GM18508 (cell line): ENCODE measurements around the gene RAI14.
"Not testable (repeated sequence)": the region's sequence is repeated elsewhere in the genome, so short reads cannot be mapped to it uniquely, and the experiment has no call there.

Source experiments
- ATAC-seq: cut with Tn5 transposase; IDR thresholded peaks from one replicate; pipeline ENCODE4 v1.9.1; 2021; ENCODE audit warnings: moderate number of reproducible peaks; ENCODE audit not compliant: insufficient read depth, unreplicated experiment

The RAI14 gene

GRCh38 chr5:34719029-34719428 is 62.9 kb downstream of the RAI14 start:
- ATAC-seq = no peak

- ATAC-seq = no peak
Measured at GRCh38 chr5:34721327-34721726, 65.2 kb downstream of the RAI14 start.

GRCh38 chr5:34722183-34722582 is 66.1 kb downstream of the RAI14 start:
- no peak for ATAC-seq

- ATAC-seq = no peak
Measured at GRCh38 chr5:34724741-34725140, 68.6 kb downstream of the RAI14 start.

GRCh38 chr5:34727166-34727749 is 71.1 kb downstream of the RAI14 start:
- ATAC-seq = not testable (repeated sequence)

- no peak for ATAC-seq
Measured at GRCh38 chr5:34728236-34728635, 72.1 kb downstream of the RAI14 start.

GRCh38 chr5:34731435-34732232 is 75.5 kb downstream of the RAI14 start:
- no peak for ATAC-seq

- no peak for ATAC-seq
Measured at GRCh38 chr5:34734326-34734725, 78.2 kb downstream of the RAI14 start.

- no peak for ATAC-seq
Measured at GRCh38 chr5:34735491-34736426, 79.6 kb downstream of the RAI14 start.

GRCh38 chr5:34736445-34737115 is 80.5 kb downstream of the RAI14 start:
- ATAC-seq = no peak

GRCh38 chr5:34737731-34738130 is 81.6 kb downstream of the RAI14 start:
- ATAC-seq = no peak

- ATAC-seq = no peak
Measured at GRCh38 chr5:34738381-34738780, 82.3 kb downstream of the RAI14 start.

GRCh38 chr5:34740389-34740806 is 84.3 kb downstream of the RAI14 start:
- ATAC-seq = no peak

GRCh38 chr5:34742061-34742460 is 85.9 kb downstream of the RAI14 start:
- no peak for ATAC-seq

- no peak for ATAC-seq
Measured at GRCh38 chr5:34743878-34744277, 87.8 kb downstream of the RAI14 start.

GRCh38 chr5:34748431-34748830 is 92.3 kb downstream of the RAI14 start:
- no peak for ATAC-seq

- ATAC-seq = no peak
Measured at GRCh38 chr5:34749431-34749873, 93.3 kb downstream of the RAI14 start.

GRCh38 chr5:34750206-34750605 is 94.1 kb downstream of the RAI14 start:
- no peak for ATAC-seq

GRCh38 chr5:34751807-34752736 is 95.9 kb downstream of the RAI14 start:
- ATAC-seq = no peak
